Glutamatergic neuron (in vitro differentiated cells): Measurements from ENCODE around the gene RCC1. TPM values are rescaled to one million over a fixed set of nuclear protein-coding genes. Genes with fewer than 3 reads are reported as not detected.
"Not testable (repeated sequence)": the region's sequence is repeated elsewhere in the genome, so short reads cannot be mapped to it uniquely, and the experiment has no call there.

Experiments used
- DNase-seq: peaks from one replicate; pipeline ENCODE4 v3.0.0; 2022
- H3K27ac Mint-ChIP-seq: one replicate; pipeline ENCODE4 v1.8.0; 2020; ENCODE audit warnings: mild to moderate bottlenecking, mixed read lengths, inconsistent platforms; ENCODE audit not compliant: unreplicated experiment
- H3K27me3 Mint-ChIP-seq: one replicate; pipeline ENCODE4 v1.8.0; 2020; ENCODE audit warnings: mild to moderate bottlenecking, moderate library complexity, mixed read lengths, inconsistent platforms; ENCODE audit not compliant: unreplicated experiment
- H3K36me3 Mint-ChIP-seq: one replicate; pipeline ENCODE4 v1.8.0; 2020; ENCODE audit warnings: mild to moderate bottlenecking, mixed read lengths, inconsistent platforms; ENCODE audit not compliant: unreplicated experiment
- H3K4me1 Mint-ChIP-seq: one replicate; pipeline ENCODE4 v1.8.0; 2020; ENCODE audit warnings: mild to moderate bottlenecking, low read depth, mixed read lengths, inconsistent platforms; ENCODE audit not compliant: unreplicated experiment
- H3K4me3 Mint-ChIP-seq: one replicate; pipeline ENCODE4 v1.8.0; 2020; ENCODE audit warnings: mild to moderate bottlenecking, mixed read lengths, inconsistent platforms; ENCODE audit not compliant: unreplicated experiment
- H3K9me3 Mint-ChIP-seq: one replicate; pipeline ENCODE4 v1.8.0; 2020; ENCODE audit warnings: mild to moderate bottlenecking, moderate library complexity, mixed read lengths, inconsistent platforms; ENCODE audit not compliant: unreplicated experiment
- total RNA-seq: library from RNA; stranded (reverse); fragmentation: NEBNext Ultra II Directional; extraction: Animal tissue kit (Norgen Biotek cat#: 25700); gene quantifications from one replicate; pipeline ENCODE4 v1.2.1, GENCODE V29; 2021; ENCODE audit not compliant: unreplicated experiment
- TF ChIP-seq, protein P1 (sequence below): fragments of 200-600 bp; sonication (generic); IDR thresholded peaks from one replicate; pipeline ENCODE4 v1.5.0; 2021; ENCODE audit not compliant: partially characterized antibody, unreplicated experiment

The RCC1 gene
- total RNA-seq, 1 donor from 2014 or later = 12.3 TPM

DNA sequence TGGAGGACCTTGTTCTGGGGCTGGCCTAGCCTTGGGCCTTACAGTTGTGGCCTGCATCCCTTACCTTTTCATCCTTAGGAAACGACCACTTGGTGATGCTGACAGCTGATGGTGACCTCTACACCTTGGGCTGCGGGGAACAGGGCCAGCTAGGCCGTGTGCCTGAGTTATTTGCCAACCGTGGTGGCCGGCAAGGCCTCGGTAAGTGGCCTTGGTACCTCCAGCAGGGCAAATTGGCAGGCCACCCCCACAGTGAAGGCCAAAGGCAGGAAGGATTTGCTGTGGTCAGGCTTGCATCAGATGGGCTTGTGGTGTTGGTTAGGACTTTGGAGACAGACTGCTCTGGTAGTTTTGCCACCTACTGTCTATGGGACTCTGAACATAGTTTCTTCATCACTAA is 29.3 kb downstream of the RCC1 start:
- no peak for DNase-seq
- H3K27ac Mint-ChIP-seq = no peak overlapping the region
- peaks cover 8% of the 10 kb centered on the region for H3K4me1 Mint-ChIP-seq
- H3K36me3 Mint-ChIP-seq = no peaks in the 10 kb centered on the region
- no peak overlapping the region for H3K4me3 Mint-ChIP-seq
- no peaks in the 10 kb centered on the region for H3K27me3 Mint-ChIP-seq
- no peaks in the 10 kb centered on the region for H3K9me3 Mint-ChIP-seq
- TF ChIP-seq, protein P1, sequence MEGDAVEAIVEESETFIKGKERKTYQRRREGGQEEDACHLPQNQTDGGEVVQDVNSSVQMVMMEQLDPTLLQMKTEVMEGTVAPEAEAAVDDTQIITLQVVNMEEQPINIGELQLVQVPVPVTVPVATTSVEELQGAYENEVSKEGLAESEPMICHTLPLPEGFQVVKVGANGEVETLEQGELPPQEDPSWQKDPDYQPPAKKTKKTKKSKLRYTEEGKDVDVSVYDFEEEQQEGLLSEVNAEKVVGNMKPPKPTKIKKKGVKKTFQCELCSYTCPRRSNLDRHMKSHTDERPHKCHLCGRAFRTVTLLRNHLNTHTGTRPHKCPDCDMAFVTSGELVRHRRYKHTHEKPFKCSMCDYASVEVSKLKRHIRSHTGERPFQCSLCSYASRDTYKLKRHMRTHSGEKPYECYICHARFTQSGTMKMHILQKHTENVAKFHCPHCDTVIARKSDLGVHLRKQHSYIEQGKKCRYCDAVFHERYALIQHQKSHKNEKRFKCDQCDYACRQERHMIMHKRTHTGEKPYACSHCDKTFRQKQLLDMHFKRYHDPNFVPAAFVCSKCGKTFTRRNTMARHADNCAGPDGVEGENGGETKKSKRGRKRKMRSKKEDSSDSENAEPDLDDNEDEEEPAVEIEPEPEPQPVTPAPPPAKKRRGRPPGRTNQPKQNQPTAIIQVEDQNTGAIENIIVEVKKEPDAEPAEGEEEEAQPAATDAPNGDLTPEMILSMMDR = no peak

DNA sequence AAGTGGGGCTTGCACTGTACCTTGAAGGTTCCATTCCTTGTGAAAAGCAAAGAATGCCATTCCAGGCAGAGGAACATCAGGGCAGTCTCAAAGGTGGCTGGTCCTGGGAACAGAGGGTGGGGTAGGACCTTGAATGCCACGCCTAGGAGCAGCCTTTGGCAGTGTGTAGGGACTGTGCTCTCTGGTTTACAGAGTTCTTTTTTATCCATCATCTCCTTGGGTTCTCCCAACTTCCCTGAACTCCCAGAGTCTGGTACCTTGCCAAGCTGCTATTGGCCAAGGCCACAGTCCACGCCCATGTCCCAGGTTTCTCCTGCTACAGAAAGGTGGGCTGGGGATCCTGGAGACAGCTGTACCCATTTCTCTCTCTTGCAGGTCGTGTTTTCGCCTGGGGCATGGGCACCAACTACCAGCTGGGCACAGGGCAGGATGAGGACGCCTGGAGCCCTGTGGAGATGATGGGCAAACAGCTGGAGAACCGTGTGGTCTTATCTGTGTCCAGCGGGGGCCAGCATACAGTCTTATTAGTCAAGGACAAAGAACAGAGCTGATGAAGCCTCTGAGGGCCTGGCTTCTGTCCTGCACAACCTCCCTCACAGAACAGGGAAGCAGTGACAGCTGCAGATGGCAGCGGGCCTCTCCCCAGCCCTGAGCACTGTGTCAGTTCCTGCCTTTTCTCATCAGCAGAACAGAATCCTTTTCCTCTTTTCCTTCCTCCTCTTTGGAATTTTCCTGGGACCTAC is 31.8 kb downstream of the RCC1 start:
- H3K36me3 Mint-ChIP-seq = no peaks in the 10 kb centered on the region
- H3K27ac Mint-ChIP-seq = peak overlapping the region; percentile 90
- no peaks in the 10 kb centered on the region for H3K9me3 Mint-ChIP-seq
- no peak for DNase-seq
- peak overlapping the region; percentile 45 for H3K4me3 Mint-ChIP-seq
- TF ChIP-seq, protein P1 = no peak
- peaks cover 8% of the 10 kb centered on the region for H3K4me1 Mint-ChIP-seq
- no peaks in the 10 kb centered on the region for H3K27me3 Mint-ChIP-seq

GRCh38 chr1:28538286-28538685 is 32.4 kb downstream of the RCC1 start:
- Mint-ChIP-seq H3K4me1 (peaks cover 8% of the 10 kb centered on the region), H3K9me3 (no peaks in the 10 kb centered on the region), H3K27me3 (no peaks in the 10 kb centered on the region)

DNA sequence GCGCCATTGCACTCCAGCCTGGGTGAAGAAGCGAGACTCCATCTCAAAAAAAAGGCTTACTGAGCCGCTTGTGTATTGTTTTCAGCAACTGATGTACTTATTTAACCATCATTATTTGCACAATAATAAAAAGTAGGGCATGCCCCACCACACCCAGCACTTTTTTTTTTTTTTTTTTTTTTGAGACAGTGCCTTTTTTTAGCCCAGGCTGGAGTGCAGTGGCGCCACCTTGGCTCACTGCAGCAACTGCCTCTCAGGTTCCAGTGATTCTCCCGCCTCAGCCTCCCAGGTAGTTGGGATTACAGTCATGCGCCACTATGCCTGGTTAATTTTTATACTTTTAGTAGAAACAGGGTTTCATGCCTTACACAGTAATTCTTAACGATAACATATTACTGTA is 34.8 kb downstream of the RCC1 start:
- Mint-ChIP-seq H3K27ac (no peak overlapping the region), H3K9me3 (no peaks in the 10 kb centered on the region), H3K4me1 (peaks cover 8% of the 10 kb centered on the region), H3K4me3 (no peak overlapping the region), H3K36me3 (no peaks in the 10 kb centered on the region), H3K27me3 (no peaks in the 10 kb centered on the region)
- TF ChIP-seq, protein P1 = no peak
- no peak for DNase-seq

More at GRCh38 chr1:28538286-28538685, 32.4 kb downstream of the RCC1 start:
- Mint-ChIP-seq H3K4me3 (peak overlapping the region; percentile 45), H3K27ac (peak overlapping the region; percentile 90), H3K36me3 (no peaks in the 10 kb centered on the region)
- TF ChIP-seq, protein P1 = no peak
- no peak for DNase-seq

DNA sequence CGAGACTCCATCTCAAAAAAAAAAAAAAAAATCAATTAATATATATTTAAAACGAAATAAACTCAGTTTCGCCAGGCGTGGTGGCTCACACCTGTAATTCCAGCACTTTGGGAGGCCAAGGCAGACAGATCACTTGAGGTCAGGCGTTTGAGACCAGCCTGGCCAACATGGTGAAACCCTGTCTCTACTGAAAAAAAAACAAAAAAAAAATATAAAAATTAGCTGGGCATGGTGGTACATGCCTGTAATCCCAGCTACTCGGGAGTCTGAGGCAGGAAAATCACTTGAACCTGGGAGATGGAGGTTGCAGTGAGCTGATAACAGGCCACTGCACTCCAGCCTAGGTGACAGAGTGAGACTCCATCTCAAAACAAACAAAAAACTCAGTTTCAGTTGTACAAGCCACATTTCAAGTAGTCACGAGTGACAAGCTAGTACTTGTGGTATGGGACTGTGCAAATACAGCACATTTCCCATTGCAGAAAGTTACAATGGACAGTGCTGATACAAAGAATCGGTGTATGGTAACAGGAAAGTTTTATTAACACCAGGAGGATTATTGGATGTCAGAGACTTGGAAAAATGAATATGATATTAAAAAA is 35.7 kb downstream of the RCC1 start:
- not testable (repeated sequence) for H3K27ac Mint-ChIP-seq, H3K36me3 Mint-ChIP-seq, H3K4me3 Mint-ChIP-seq, H3K4me1 Mint-ChIP-seq, DNase-seq, H3K9me3 Mint-ChIP-seq, H3K27me3 Mint-ChIP-seq
